Measurements from ENCODE around the gene AOAH. TPM values are rescaled to one million over a fixed set of nuclear protein-coding genes. Genes with fewer than 3 reads are reported as not detected.

AOAH gene
- total and polyA plus RNA-seq, 5 donors = 1.1 to 6.0 (median 4.4) TPM

DNA sequence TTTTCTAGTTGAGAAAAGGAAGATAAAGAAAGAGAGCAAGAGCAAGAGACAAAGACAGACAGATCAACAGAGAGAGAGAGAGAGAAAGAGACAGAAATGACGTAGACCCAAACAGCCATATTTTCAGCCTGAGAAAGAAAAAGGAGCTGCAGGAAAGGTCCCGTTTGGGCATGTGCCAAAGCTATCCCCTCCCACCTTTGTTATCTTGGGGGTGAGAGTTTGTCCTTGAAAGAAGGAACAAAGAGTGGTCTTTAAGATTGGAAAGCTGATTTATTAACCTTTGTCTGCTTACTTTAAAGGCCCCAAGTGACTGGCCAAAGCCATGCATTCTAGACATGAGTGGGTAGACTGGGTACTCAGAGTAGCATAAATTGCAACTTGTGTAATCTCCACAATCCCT is 98.2 kb downstream of the AOAH start:
- DNase-seq (no peak), ATAC-seq (no peak)
- Histone ChIP-seq H3K4me1 (ENCODE audit: control insufficient read depth, insufficient read depth, low read length) (no peaks in the 10 kb centered on the region), H3K27ac (ENCODE audit: low read length) (no peak overlapping the region), H3K27me3 (ENCODE audit: control insufficient read depth, insufficient read depth) (no peaks in the 10 kb centered on the region), H3K4me3 (ENCODE audit: low read length) (no peak overlapping the region), H3K9me3 (ENCODE audit: control insufficient read depth, low read length) (no peaks in the 10 kb centered on the region)
- intact Hi-C loops (cut with DNase I) = no loop called here
- 51% methylated on average over 2 of the region's 2 CpGs for WGBS

GRCh38 chr7:36625247-36625646 is 99.0 kb downstream of the AOAH start:
- H3K27ac ChIP-seq (ENCODE audit: low read length) = no peak overlapping the region
- ATAC-seq (no peak), DNase-seq (no peak)
- no peaks in the 10 kb centered on the region for H3K9me3 ChIP-seq (ENCODE audit: control insufficient read depth, low read length)
- intact Hi-C loops (cut with DNase I) = no loop called here
- 45% methylated on average over 4 of the region's 4 CpGs for WGBS
- no peaks in the 10 kb centered on the region for H3K4me1 ChIP-seq (ENCODE audit: control insufficient read depth, insufficient read depth, low read length)
- H3K4me3 ChIP-seq (ENCODE audit: low read length) = no peak overlapping the region
- no peaks in the 10 kb centered on the region for H3K27me3 ChIP-seq (ENCODE audit: control insufficient read depth, insufficient read depth)

GRCh38 chr7:36623247-36623646 is 101.0 kb downstream of the AOAH start:
- Histone ChIP-seq H3K9me3 (ENCODE audit: control insufficient read depth, low read length) (no peaks in the 10 kb centered on the region), H3K4me1 (ENCODE audit: control insufficient read depth, insufficient read depth, low read length) (no peaks in the 10 kb centered on the region), H3K4me3 (ENCODE audit: low read length) (no peak overlapping the region), H3K27me3 (ENCODE audit: control insufficient read depth, insufficient read depth) (no peaks in the 10 kb centered on the region), H3K27ac (ENCODE audit: low read length) (no peak overlapping the region)
- intact Hi-C loops (cut with DNase I) = no loop called here
- no peak for DNase-seq
- 47% methylated on average over 1 of the region's 1 CpG for WGBS
- no peak for ATAC-seq

- Histone ChIP-seq H3K27me3 (ENCODE audit: control insufficient read depth, insufficient read depth) (no peaks in the 10 kb centered on the region), H3K4me1 (ENCODE audit: control insufficient read depth, insufficient read depth, low read length) (no peaks in the 10 kb centered on the region), H3K27ac (ENCODE audit: low read length) (no peak overlapping the region), H3K4me3 (ENCODE audit: low read length) (no peak overlapping the region), H3K9me3 (ENCODE audit: control insufficient read depth, low read length) (no peaks in the 10 kb centered on the region)
- DNase-seq (no peak), ATAC-seq (no peak)
- intact Hi-C loops (cut with DNase I) = no loop called here
- 39% methylated on average over 10 of the region's 10 CpGs for WGBS
Measured at GRCh38 chr7:36621396-36621795, 102.9 kb downstream of the AOAH start.

GRCh38 chr7:36620166-36620708 is 104.1 kb downstream of the AOAH start:
- H3K4me3 ChIP-seq (ENCODE audit: low read length) = no peak overlapping the region
- ATAC-seq = no peak
- H3K27ac ChIP-seq (ENCODE audit: low read length) = no peak overlapping the region
- no peaks in the 10 kb centered on the region for H3K4me1 ChIP-seq (ENCODE audit: control insufficient read depth, insufficient read depth, low read length)
- 45% methylated on average over 4 of the region's 4 CpGs for WGBS
- no peak for DNase-seq
- intact Hi-C loops (cut with DNase I) = no loop called here
- H3K27me3 ChIP-seq (ENCODE audit: control insufficient read depth, insufficient read depth) = no peaks in the 10 kb centered on the region
- H3K9me3 ChIP-seq (ENCODE audit: control insufficient read depth, low read length) = no peaks in the 10 kb centered on the region

GRCh38 chr7:36617408-36617807 is 106.9 kb downstream of the AOAH start:
- WGBS = 99% methylated on average over 1 of the region's 1 CpG
- ATAC-seq (no peak), DNase-seq (no peak)
- intact Hi-C loops (cut with DNase I) = no loop called here
- Histone ChIP-seq H3K27ac (ENCODE audit: low read length) (no peak overlapping the region), H3K4me1 (ENCODE audit: control insufficient read depth, insufficient read depth, low read length) (no peaks in the 10 kb centered on the region), H3K4me3 (ENCODE audit: low read length) (no peak overlapping the region), H3K27me3 (ENCODE audit: control insufficient read depth, insufficient read depth) (no peaks in the 10 kb centered on the region), H3K9me3 (ENCODE audit: control insufficient read depth, low read length) (no peaks in the 10 kb centered on the region)

DNA sequence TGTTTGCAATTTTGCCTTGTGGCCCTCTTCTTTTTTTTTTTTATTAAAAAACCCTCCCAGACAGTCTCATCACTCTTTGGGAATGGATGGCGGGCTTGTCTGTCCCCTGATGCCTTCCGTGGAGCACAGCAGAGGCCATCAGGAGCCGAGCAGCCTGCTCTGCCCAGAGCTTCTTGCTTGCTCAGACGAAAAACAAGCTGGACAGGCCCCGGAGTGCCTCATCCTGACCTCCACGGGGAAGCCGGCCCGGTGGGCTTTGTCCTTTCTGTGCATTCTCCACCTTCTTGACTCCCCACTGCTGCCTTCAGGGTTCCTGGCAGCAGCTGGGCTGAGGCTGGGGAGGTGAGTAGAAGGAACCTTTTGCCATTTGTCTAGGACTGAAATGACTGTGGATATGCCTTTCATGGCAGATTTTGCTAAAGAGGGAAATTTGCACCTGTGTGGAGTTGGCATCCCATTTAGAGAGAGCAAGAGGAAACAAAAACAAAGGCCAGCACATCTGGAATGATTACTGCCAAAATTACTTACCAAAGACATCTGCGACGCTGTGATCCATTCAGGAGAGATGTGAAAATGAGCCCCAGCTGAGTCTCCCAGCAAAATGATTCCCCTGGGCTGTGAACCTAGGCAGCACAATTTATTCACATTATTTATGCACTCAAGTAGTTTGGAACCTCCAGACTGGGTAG is 108.3 kb downstream of the AOAH start:
- intact Hi-C loops (cut with DNase I) = no loop called here
- H3K27me3 ChIP-seq (ENCODE audit: control insufficient read depth, insufficient read depth) = no peaks in the 10 kb centered on the region
- WGBS = 77% methylated on average over 10 of the region's 10 CpGs
- H3K9me3 ChIP-seq (ENCODE audit: control insufficient read depth, low read length) = no peaks in the 10 kb centered on the region
- no peak overlapping the region for H3K4me3 ChIP-seq (ENCODE audit: low read length)
- DNase-seq = no peak
- H3K27ac ChIP-seq (ENCODE audit: low read length) = no peak overlapping the region
- ATAC-seq = no peak
- no peaks in the 10 kb centered on the region for H3K4me1 ChIP-seq (ENCODE audit: control insufficient read depth, insufficient read depth, low read length)

DNA sequence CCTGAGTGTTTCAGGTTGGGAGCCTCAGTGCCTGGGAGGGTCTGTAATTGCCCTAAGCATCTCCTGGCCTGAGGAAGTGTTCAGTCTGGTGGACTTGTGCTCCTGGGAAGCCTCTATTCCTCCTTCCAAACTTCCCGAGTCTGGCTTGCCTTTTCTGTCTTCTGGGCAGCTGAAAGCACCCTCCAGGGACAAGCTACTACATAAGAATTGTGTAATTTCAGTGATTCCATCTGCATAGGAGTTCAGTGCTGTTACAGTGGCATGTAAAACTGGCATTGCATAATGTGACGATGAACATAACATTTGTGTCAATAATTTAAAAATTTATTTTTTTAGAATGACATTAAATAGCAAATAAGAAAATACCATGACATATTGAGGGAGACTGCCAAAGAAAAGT is 109.3 kb downstream of the AOAH start:
- DNase-seq = no peak
- Histone ChIP-seq H3K4me1 (ENCODE audit: control insufficient read depth, insufficient read depth, low read length) (no peaks in the 10 kb centered on the region), H3K9me3 (ENCODE audit: control insufficient read depth, low read length) (no peaks in the 10 kb centered on the region), H3K27me3 (ENCODE audit: control insufficient read depth, insufficient read depth) (no peaks in the 10 kb centered on the region), H3K4me3 (ENCODE audit: low read length) (no peak overlapping the region), H3K27ac (ENCODE audit: low read length) (no peak overlapping the region)
- WGBS = 69% methylated on average over 2 of the region's 2 CpGs
- no peak for ATAC-seq
- intact Hi-C loops (cut with DNase I) = no loop called here

GRCh38 chr7:36613031-36613614 is 111.2 kb downstream of the AOAH start:
- DNase-seq = no peak
- H3K27me3 ChIP-seq (ENCODE audit: control insufficient read depth, insufficient read depth) = no peaks in the 10 kb centered on the region
- H3K4me1 ChIP-seq (ENCODE audit: control insufficient read depth, insufficient read depth, low read length) = no peaks in the 10 kb centered on the region
- 45% methylated on average over 4 of the region's 4 CpGs for WGBS
- no peak for ATAC-seq
- intact Hi-C loops (cut with DNase I) = no loop called here
- no peaks in the 10 kb centered on the region for H3K9me3 ChIP-seq (ENCODE audit: control insufficient read depth, low read length)
- H3K4me3 ChIP-seq (ENCODE audit: low read length) = no peak overlapping the region
- H3K27ac ChIP-seq (ENCODE audit: low read length) = no peak overlapping the region

DNA sequence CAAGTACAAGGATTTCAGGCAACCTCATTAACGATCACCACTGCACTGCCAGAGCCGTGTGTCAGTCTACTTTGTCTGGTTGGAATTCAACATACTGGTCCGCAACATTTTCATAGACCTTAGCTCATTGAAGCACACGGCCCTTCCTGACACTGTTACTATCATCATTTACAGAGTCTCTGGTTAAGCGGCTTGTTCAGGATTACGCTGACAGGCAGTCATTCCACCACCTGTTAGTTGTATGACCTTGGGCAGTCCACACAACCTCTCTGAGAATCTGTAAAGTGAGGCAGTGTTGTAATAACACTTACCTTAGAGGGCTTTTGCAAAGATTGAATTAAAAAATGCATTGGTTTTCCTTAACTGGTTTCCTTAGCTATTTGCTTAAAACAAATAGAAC is 112.6 kb downstream of the AOAH start:
- ATAC-seq (no peak), DNase-seq (no peak)
- H3K4me1 ChIP-seq (ENCODE audit: control insufficient read depth, insufficient read depth, low read length) = no peaks in the 10 kb centered on the region
- intact Hi-C loops (cut with DNase I) = no loop called here
- H3K4me3 ChIP-seq (ENCODE audit: low read length) = no peak overlapping the region
- no peak overlapping the region for H3K27ac ChIP-seq (ENCODE audit: low read length)
- H3K9me3 ChIP-seq (ENCODE audit: control insufficient read depth, low read length) = no peaks in the 10 kb centered on the region
- 81% methylated on average over 6 of the region's 6 CpGs for WGBS
- no peaks in the 10 kb centered on the region for H3K27me3 ChIP-seq (ENCODE audit: control insufficient read depth, insufficient read depth)

- 71% methylated on average over 3 of the region's 3 CpGs for WGBS
- DNase-seq (no peak), ATAC-seq (no peak)
- no peaks in the 10 kb centered on the region for H3K27me3 ChIP-seq (ENCODE audit: control insufficient read depth, insufficient read depth)
- H3K4me3 ChIP-seq (ENCODE audit: low read length) = no peak overlapping the region
- no peaks in the 10 kb centered on the region for H3K9me3 ChIP-seq (ENCODE audit: control insufficient read depth, low read length)
- no peak overlapping the region for H3K27ac ChIP-seq (ENCODE audit: low read length)
- H3K4me1 ChIP-seq (ENCODE audit: control insufficient read depth, insufficient read depth, low read length) = no peaks in the 10 kb centered on the region
- intact Hi-C loops (cut with DNase I) = no loop called here
Measured at GRCh38 chr7:36607721-36608095, 116.6 kb downstream of the AOAH start.
